Endodermal cell (in vitro differentiated cells): ENCODE measurements around the gene TRIM37. TPM values are rescaled to one million over a fixed set of nuclear protein-coding genes. Genes with fewer than 3 reads are reported as not detected.
A peak's percentile ranks its signal among the peaks of the same experiment; 100 is the strongest.

Source experiments
- DNase-seq: peaks from one replicate; pipeline ENCODE4 v3.0.0-alpha.2; 2017
- H3K27ac ChIP-seq: 2 replicates; pipeline ENCODE4 v1.5.1; 2013; ENCODE audit warnings: mild to moderate bottlenecking, low read depth, low read length, moderate library complexity
- H3K27me3 ChIP-seq: 2 replicates; pipeline ENCODE4 v1.6.1; 2013; ENCODE audit warnings: mild to moderate bottlenecking, low read length, moderate library complexity; ENCODE audit not compliant: insufficient read depth, control insufficient read depth, poor library complexity, severe bottlenecking
- H3K36me3 ChIP-seq: 2 replicates; pipeline ENCODE4 v1.7.0; 2013; ENCODE audit warnings: mild to moderate bottlenecking, low read length, moderate library complexity; ENCODE audit not compliant: control insufficient read depth, insufficient read depth
- H3K4me1 ChIP-seq: one replicate; pipeline ENCODE4 v1.7.0; 2013; ENCODE audit warnings: low read length; ENCODE audit not compliant: control insufficient read depth, insufficient read depth
- H3K4me3 ChIP-seq: 2 replicates; pipeline ENCODE4 v1.5.1; 2013; ENCODE audit warnings: mild to moderate bottlenecking, low read length, moderate library complexity
- H3K9ac ChIP-seq: 2 replicates; pipeline ENCODE4 v1.6.1; 2013; ENCODE audit warnings: mild to moderate bottlenecking, low read length, moderate library complexity; ENCODE audit not compliant: poor library complexity, severe bottlenecking; ENCODE audit errors: extremely low read depth
- H3K9me3 ChIP-seq: 2 replicates; pipeline ENCODE4 v1.6.1; 2013; ENCODE audit warnings: mild to moderate bottlenecking, low read length, moderate library complexity; ENCODE audit not compliant: control insufficient read depth
- H3K27ac Mint-ChIP-seq: 2 replicates; pipeline ENCODE4 v1.8.0; 2020; ENCODE audit warnings: mixed read lengths
- H3K27me3 Mint-ChIP-seq: 2 replicates; pipeline ENCODE4 v1.8.0; 2021; ENCODE audit warnings: mild to moderate bottlenecking, mixed read lengths; ENCODE audit not compliant: insufficient read depth
- H3K36me3 Mint-ChIP-seq: 2 replicates; pipeline ENCODE4 v1.8.0; 2020; ENCODE audit warnings: low read depth, mixed read lengths
- H3K4me1 Mint-ChIP-seq: 2 replicates; pipeline ENCODE4 v1.8.0; 2020; ENCODE audit warnings: mixed read lengths
- H3K4me3 Mint-ChIP-seq: 2 replicates; pipeline ENCODE4 v1.8.0; 2020; ENCODE audit warnings: mild to moderate bottlenecking, moderate library complexity, mixed read lengths
- H3K9me3 Mint-ChIP-seq: 2 replicates; pipeline ENCODE4 v1.8.0; 2020; ENCODE audit warnings: mild to moderate bottlenecking, mixed read lengths
- CTCF ChIP-seq: fragments of 200-600 bp; sonication (generic); conservative IDR thresholded peaks from 2 replicates; pipeline ENCODE4 v1.5.0; 2021; ENCODE audit warnings: antibody characterized with exemption, mild to moderate bottlenecking
- WGBS, 2 experiments: methylation state at CpG; one replicate each; pipeline versions ENCODE4 v1.1.5 to v1.1.7; 2013; ENCODE audit warnings: missing lambda C conversion rate in 2 of 2, mixed read lengths in 1 of 2; ENCODE audit not compliant: insufficient coverage in 1 of 2, insufficient read length in 1 of 2; 5-methylcytosine and 5-hydroxymethylcytosine counted together
- total RNA-seq, 2 donors: library from RNA; stranded (reverse); fragmentation: NEBNext Ultra II Directional in 1 of 2; extraction: Animal tissue kit (Norgen Biotek cat#: 25700) in 1 of 2; gene quantifications; 2 replicates in 1 of 2; 3 replicates in 1 of 2; pipeline ENCODE4 v1.2.1, GENCODE V29; 2021

The TRIM37 gene
- total RNA-seq, 2 donors from 2014 or later = 43.6 to 64.6 TPM

GRCh38 chr17:59115474-59115873, 8.8 kb upstream of the TRIM37 start:
- no peak overlapping the region for H3K27ac ChIP-seq
- H3K9me3 ChIP-seq = no peaks in the 10 kb centered on the region
- H3K36me3 Mint-ChIP-seq = peaks cover 48% of the 10 kb centered on the region
- no peaks in the 10 kb centered on the region for H3K4me1 Mint-ChIP-seq
- no peaks in the 10 kb centered on the region for H3K4me1 ChIP-seq
- no peak overlapping the region for H3K4me3 Mint-ChIP-seq
- H3K27ac Mint-ChIP-seq = peak overlapping the region; percentile 72
- no peaks in the 10 kb centered on the region for H3K9me3 Mint-ChIP-seq
- H3K4me3 ChIP-seq = no peak overlapping the region
- H3K36me3 ChIP-seq = peaks cover 82% of the 10 kb centered on the region
- DNase-seq = no peak
- WGBS, 2 experiments = 96 to 99% methylated on average over 8 to 9 of the region's 9 CpGs
- no peak for TF ChIP-seq CTCF
- H3K27me3 ChIP-seq = no peaks in the 10 kb centered on the region
- H3K27me3 Mint-ChIP-seq = no peaks in the 10 kb centered on the region
- H3K9ac ChIP-seq = no peak overlapping the region

- no peak overlapping the region for H3K27ac Mint-ChIP-seq
- H3K27ac ChIP-seq = no peak overlapping the region
- H3K4me3 Mint-ChIP-seq = no peak overlapping the region
- no peak overlapping the region for H3K4me3 ChIP-seq
- no peaks in the 10 kb centered on the region for H3K9me3 Mint-ChIP-seq
- H3K4me1 Mint-ChIP-seq = no peaks in the 10 kb centered on the region
- peaks cover 35% of the 10 kb centered on the region for H3K36me3 Mint-ChIP-seq
- H3K4me1 ChIP-seq = no peaks in the 10 kb centered on the region
- 94 to 100% methylated on average over 2 of the region's 3 CpGs for WGBS, 2 experiments
- DNase-seq = no peak
- H3K9me3 ChIP-seq = no peaks in the 10 kb centered on the region
- no peaks in the 10 kb centered on the region for H3K27me3 ChIP-seq
- H3K9ac ChIP-seq = no peak overlapping the region
- H3K27me3 Mint-ChIP-seq = no peaks in the 10 kb centered on the region
- no peak for TF ChIP-seq CTCF
- H3K36me3 ChIP-seq = peaks cover 54% of the 10 kb centered on the region
Measured at GRCh38 chr17:59111539-59111938, 4.9 kb upstream of the TRIM37 start.

GRCh38 chr17:59110973-59111372, 4.3 kb upstream of the TRIM37 start:
- Histone ChIP-seq H3K27ac (no peak overlapping the region), H3K36me3 (peaks cover 49% of the 10 kb centered on the region), H3K9me3 (no peaks in the 10 kb centered on the region), H3K4me1 (no peaks in the 10 kb centered on the region), H3K9ac (no peak overlapping the region), H3K4me3 (no peak overlapping the region), H3K27me3 (no peaks in the 10 kb centered on the region)
- Mint-ChIP-seq H3K4me3 (no peak overlapping the region), H3K27ac (no peak overlapping the region), H3K27me3 (no peaks in the 10 kb centered on the region), H3K4me1 (no peaks in the 10 kb centered on the region), H3K36me3 (peaks cover 32% of the 10 kb centered on the region), H3K9me3 (no peaks in the 10 kb centered on the region)
- no peak for DNase-seq
- TF ChIP-seq CTCF = no peak
